Measurements from ENCODE around the gene NAGK.
"Not testable (repeated sequence)": the region's sequence is repeated elsewhere in the genome, so short reads cannot be mapped to it uniquely, and the experiment has no call there.

NAGK gene

GRCh38 chr2:71068218-71069035 lies at the start of gene NAGK:
Gene NAGK, plus strand, starts transcription at chr2:71068648. Its CDS starts 36 bp downstream, at chr2:71068684.
- DNase-seq = peak; percentile 95

GRCh38 chr2:71019989-71020388 lies 48.5 kb upstream of the NAGK start:
- DNase-seq = not testable (repeated sequence)

- DNase-seq = not testable (repeated sequence)
Observed at GRCh38 chr2:71021394-71021793, 47.1 kb upstream of the NAGK start.

- not testable (repeated sequence) for DNase-seq
Observed at GRCh38 chr2:71023553-71024243, 44.8 kb upstream of the NAGK start.

GRCh38 chr2:71036296-71036695 lies 32.2 kb upstream of the NAGK start:
- not testable (repeated sequence) for DNase-seq

- DNase-seq = no peak
Observed at GRCh38 chr2:71042287-71042686, 26.2 kb upstream of the NAGK start.

GRCh38 chr2:71043531-71044407 lies 24.7 kb upstream of the NAGK start:
- no peak for DNase-seq

- DNase-seq = no peak
Observed at GRCh38 chr2:71045151-71045550, 23.3 kb upstream of the NAGK start.

- DNase-seq = no peak
Observed at GRCh38 chr2:71045865-71046548, 22.4 kb upstream of the NAGK start.

- no peak for DNase-seq
Observed at GRCh38 chr2:71048096-71048495, 20.4 kb upstream of the NAGK start.

- not testable (repeated sequence) for DNase-seq
Observed at GRCh38 chr2:71049704-71050360, 18.6 kb upstream of the NAGK start.

- DNase-seq = not testable (repeated sequence)
Observed at GRCh38 chr2:71055206-71055740, 13.2 kb upstream of the NAGK start.

GRCh38 chr2:71060211-71060610 lies 8.2 kb upstream of the NAGK start:
- no peak for DNase-seq

- DNase-seq = no peak
Observed at GRCh38 chr2:71060871-71061270, 7.6 kb upstream of the NAGK start.

GRCh38 chr2:71063216-71063615 lies 5.2 kb upstream of the NAGK start:
- DNase-seq = no peak

- DNase-seq = no peak
Observed at GRCh38 chr2:71064110-71064611, 4.3 kb upstream of the NAGK start.

GRCh38 chr2:71064754-71065621 lies 3.5 kb upstream of the NAGK start:
- no peak for DNase-seq

- no peak for DNase-seq
Observed at GRCh38 chr2:71066856-71067255, 1.6 kb upstream of the NAGK start.

- no peak for DNase-seq
Observed at GRCh38 chr2:71067567-71068217, 756 bp upstream of the NAGK start.

- no peak for DNase-seq
Observed at GRCh38 chr2:71069376-71069775, 928 bp downstream of the NAGK start.

All from GOT3 (cell line).